NCI-H345 treated with DMSO at 0.1 percent for 48 hours (cell line): ENCODE measurements around the gene UBE2L5.
"Not testable (repeated sequence)": the region's sequence is repeated elsewhere in the genome, so short reads cannot be mapped to it uniquely, and the experiment has no call there.

ENCODE experiments used
- DNase-seq: peaks from one replicate; lab custom pipeline; 2025; ENCODE audit not compliant: unreplicated experiment; lab: John Stamatoyannopoulos, UW

UBE2L5 gene

DNA sequence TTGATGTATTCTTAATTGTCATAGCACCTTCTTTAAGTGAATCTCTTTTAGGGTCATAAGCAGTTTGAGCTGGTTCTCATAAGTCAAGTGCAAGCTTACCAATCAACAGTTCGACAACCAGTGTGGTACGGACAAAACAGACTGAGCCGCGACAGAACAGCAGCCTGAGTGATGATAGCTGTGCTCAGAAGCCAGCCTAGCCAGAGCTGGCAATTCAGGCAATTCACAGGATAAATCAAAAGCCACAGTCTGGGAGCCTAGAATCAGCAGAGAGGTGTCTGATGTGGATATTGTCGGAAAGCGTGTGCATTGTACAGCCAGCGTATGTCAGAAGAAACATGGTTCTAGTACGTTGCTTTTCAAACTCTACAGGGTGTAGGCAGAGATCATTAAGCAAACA lies 14.9 kb downstream of the UBE2L5 start:
- no peak for DNase-seq

- no peak for DNase-seq
Measured at GRCh38 chr13:30438286-30438685, 16.0 kb downstream of the UBE2L5 start.

DNA sequence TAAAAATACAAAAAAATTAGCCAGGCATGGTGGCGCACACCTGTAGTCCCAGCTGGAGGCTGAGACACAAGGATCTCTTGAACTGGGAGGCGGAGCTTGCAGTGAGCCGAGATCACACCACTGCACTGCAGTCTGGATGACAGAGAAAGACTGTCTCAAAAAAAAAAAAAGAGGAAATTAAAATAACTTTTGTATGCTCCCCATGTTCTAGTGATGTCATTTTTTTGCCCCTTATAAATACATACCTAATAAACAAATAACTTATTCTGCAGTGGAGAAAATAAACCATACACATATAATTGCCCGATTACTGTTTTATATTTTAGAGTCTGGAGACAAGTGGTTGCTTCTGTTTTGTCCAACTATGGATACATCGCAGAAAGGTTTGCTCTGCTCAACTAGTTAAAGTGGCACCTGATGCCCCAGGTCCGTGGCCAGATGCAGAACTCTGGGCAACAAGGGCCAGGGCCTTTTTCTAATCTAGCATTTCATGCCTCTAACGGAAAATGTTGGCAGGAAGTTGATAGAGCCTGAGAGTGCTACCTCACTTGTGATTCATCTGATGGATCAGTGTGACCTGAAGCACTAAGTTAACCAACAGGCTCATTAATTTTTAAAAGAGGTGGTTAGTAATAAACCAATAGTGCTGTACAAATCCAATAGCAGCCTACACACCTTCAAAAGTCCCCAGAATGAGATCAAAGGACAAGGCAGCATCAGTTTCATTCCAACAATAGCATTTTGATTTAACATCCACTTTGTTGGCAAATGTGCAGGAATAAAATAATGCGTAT lies 18.8 kb downstream of the UBE2L5 start:
- DNase-seq = no peak

DNA sequence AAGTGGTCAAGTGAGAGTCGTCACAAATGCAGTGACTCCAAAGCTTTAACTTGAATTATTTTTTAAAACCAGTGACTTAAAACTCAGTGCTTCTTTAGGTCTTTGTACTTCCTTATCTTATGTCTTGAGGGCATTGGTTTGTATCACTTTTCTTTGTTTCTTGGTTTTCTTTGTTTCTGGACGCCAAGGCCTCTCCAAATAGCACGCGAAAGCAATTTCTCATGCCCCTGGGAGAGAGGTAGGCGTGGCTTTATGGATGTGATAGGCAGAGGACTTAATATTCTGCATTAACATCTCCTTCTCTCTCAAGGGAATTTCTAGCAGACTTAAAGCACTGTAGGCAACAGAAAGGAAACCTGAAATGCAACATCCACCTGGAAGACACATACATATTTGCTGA lies 20.6 kb downstream of the UBE2L5 start:
- no peak for DNase-seq

DNA sequence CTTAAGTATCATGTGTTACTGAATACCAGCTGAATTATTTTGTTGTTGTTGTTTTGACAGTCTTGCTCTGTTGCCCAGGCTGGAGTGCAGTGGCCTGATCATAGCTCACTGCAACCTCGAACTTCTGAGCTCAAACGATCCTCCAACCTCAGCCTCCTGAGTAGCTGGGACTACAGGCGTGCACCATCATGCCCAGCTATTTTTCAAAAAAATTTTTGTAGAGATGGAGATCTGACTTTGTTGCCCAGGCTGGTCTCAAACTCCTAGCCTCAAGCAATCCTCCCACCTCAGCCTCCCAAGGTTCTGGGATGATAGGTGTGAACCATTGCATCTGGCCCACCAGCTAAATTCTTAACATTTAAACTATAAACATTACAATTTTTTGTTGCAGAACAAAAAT lies 21.2 kb downstream of the UBE2L5 start:
- not testable (repeated sequence) for DNase-seq

DNA sequence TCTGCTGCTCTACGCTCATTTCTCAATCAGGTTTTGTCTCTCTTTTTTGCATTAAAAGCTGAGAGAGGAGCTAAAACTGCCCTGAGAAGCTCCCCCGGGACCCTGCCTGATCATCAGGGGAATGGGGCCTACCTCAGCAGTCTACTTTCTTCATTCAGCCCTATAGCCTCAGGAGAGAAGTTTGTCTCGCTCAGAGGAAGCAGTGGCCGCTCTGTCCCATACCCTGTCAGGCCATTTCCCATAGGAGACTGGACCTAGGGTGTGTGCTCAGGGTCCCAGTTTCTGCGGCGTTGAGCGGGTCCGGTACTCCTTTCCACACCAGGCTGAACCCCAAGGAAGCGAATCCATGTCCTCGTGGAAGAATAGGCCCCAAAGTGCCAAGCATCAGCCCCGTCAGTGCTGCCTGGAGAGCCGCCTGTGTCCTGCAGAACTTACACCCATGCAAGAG lies 21.7 kb downstream of the UBE2L5 start:
- no peak for DNase-seq

GRCh38 chr13:30446126-30446500 lies 23.8 kb downstream of the UBE2L5 start:
- peak; percentile 43 for DNase-seq

- DNase-seq = no peak
Measured at GRCh38 chr13:30448441-30448840, 26.1 kb downstream of the UBE2L5 start.

DNA sequence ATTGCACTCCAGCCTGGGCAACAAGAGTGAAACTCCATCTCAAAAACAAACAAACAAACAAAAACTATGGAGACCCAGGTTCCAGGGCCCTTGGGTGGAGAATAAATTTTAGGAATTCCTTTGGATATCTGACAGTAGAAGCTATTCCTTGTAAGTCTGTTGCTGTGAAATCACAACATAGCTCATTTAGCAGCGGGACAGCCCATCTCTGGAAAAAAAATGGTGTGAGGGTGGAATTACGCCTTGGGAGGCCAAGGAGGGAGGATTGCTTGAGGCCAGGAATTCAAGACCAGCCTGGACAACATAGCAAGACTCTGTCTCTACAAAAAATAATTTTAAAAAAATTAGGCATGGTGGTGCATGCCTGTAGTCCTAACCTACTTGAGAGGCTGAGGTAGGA lies 27.8 kb downstream of the UBE2L5 start:
- no peak for DNase-seq

DNA sequence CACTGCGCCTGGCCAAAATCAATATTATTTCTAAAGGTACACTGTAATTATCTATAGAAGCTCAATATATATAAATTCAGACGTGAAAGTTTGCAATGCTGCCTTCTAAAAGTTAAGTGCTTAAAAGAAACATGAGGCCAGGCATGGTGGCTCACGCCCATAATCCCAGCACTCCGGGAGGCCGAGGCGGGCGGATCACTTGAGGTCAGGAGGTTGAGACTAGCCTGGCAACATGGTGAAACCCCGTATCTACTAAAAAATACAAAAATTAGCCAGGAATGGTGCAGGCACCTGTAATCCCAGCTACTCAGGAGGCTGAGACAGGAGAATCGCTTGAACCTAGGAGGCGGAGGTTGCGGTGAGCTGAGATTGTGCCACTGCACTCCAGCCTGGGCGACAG lies 29.2 kb downstream of the UBE2L5 start:
- not testable (repeated sequence) for DNase-seq

DNA sequence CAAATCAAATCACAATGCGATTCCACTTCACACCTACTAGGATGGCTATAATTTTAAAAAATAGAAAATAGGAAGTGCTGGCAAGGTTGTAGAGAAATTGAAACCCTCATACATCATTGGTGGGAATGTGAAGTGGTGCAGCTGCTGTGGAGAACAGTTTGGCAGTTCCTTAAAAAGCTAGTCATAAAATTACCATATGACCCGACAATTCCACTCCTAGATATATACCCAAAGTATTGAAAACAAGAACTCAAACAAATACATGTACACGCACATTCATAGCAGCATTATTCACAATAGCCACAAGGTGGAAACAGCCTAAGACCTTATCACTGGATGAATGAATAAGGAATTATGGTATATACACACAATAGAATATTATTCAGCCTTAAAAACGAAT lies 31.4 kb downstream of the UBE2L5 start:
- DNase-seq = no peak

DNA sequence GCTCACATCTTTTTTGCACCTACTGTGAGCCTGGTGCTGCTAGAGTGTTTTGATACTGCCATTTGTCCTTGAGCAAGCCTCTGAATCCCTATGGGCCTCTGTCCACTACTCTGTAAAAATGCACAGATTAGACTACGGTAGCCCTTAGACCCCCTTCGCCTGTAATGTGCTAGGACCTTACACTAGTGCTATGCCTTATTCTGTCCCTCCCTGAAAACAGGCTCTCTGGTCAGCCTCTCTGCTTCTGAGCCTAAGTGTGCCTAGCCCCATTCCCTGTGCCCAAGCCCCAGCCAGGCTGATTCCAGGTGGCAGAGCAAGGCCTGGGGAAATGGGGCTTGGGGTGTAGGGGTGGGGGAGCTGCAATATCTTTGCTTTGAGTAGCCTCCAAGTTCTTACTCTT lies 32.7 kb downstream of the UBE2L5 start:
- DNase-seq = no peak

GRCh38 chr13:30456290-30456689 lies 34.0 kb downstream of the UBE2L5 start:
- DNase-seq = no peak

DNA sequence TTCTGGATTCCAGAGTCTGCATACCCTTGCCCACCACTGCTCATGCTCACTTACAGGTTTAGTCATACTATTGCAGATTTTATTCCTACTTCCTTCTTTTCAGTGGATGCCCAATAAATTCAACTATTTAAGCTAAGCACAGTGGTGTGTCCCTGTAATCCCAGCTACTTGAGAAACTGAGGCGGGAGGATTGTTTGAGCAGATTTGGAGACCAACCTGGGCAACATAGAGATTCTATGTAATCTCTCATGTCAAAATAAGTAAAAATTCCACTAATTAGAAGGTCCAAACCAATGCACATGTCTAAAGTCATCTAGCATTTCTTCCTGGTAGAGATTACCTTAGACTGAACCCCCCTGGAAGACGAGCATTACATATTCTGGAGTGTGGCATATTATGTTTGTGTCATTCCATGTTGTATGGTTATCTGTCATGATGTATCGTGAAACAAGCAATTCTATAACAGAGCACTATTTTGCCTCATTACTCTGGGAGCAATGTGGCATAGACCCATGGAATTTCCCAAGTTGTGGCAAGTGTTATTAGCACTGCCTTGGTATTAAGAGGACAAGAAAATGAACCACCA lies 35.1 kb downstream of the UBE2L5 start:
- no peak for DNase-seq

- not testable (repeated sequence) for DNase-seq
Measured at GRCh38 chr13:30461279-30462066, 39.2 kb downstream of the UBE2L5 start.

GRCh38 chr13:30463787-30464495 lies 41.6 kb downstream of the UBE2L5 start:
- no peak for DNase-seq

GRCh38 chr13:30464496-30465342 lies 42.4 kb downstream of the UBE2L5 start:
- peak; percentile 14 for DNase-seq

DNA sequence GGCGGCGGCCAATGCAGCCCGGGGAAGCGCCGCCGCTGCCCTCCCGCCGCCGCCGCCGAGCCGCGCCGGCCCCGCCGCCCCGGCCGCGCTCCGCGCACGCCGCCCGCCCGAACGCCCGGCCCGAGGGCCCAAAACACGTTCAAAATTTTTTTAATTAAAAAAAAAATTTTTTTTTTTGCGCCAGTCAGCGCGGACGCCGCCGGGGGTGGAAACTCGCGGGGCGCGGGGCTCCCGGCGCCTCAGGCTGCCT lies 43.0 kb downstream of the UBE2L5 start:
- DNase-seq = no peak

DNA sequence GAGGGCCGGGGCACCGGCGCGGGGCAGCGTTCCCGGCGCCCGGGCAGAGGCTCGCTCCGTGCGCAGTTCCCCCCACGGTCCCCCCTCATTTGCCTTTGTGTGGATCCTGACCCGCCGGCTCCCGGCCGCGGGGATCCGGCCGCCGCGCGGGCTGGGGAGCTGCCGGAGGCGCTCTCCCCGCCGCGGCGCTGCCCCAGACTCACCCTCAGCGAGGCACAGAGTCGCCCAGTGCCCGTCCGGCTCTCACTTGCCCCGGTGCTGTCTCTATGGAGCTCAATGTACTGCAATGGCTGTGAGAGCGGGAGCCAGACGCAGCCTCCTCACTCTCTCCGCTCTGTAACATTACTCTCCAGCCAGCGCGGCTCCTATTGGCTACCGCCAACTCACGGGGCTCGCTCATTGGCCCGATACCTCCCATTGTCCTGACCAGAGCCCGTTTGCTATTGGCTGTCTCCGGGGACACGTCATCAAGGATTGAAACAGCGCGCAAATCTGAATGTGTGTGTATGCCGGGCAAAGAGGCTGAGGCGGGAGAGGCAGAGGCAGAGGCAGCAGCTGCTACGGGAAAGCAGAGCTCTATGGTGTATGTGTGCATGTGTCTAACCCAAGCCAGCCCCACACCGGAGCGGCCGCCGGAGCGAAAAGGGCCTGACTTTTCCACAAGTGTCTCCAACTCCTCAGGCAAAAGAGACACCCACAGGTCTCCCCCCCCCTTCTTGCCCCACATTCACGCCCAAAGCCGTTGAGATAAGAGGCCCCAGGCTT lies 43.5 kb downstream of the UBE2L5 start, which contains the start of gene HMGB1:
Gene HMGB1 (minus strand): TSS at position 344 of the 765 bp plus-strand sequence. CDS start 2,256 bp downstream, outside the sequence.
- peak; percentile 87 for DNase-seq

- no peak for DNase-seq
Measured at GRCh38 chr13:30466358-30466714, 44.0 kb downstream of the UBE2L5 start.
